Mesendoderm (in vitro differentiated cells): ENCODE results near the gene CREBBP.

ENCODE experiments used
- DNase-seq: peaks from one replicate; pipeline ENCODE4 v3.0.0; 2013
- H2AK5ac ChIP-seq: 2 replicates; pipeline ENCODE4 v1.6.1; 2013; ENCODE audit warnings: low read length, inconsistent platforms
- H2BK120ac ChIP-seq: 2 replicates; pipeline ENCODE4 v1.6.1; 2013; ENCODE audit warnings: low read depth, mild to moderate bottlenecking, low read length, moderate library complexity, mixed read lengths
- H2BK15ac ChIP-seq: replicated peaks from 2 replicates; pipeline ENCODE4 v1.6.1; 2013; ENCODE audit warnings: low read depth, mild to moderate bottlenecking, moderate library complexity
- H2BK5ac ChIP-seq: 2 replicates; pipeline ENCODE4 v1.6.1; 2013; ENCODE audit warnings: low read length, inconsistent platforms
- H3K18ac ChIP-seq: 2 replicates; pipeline ENCODE4 v1.6.1; 2013; ENCODE audit warnings: mild to moderate bottlenecking, low read length, mixed read lengths
- H3K23ac ChIP-seq: one replicate; pipeline ENCODE4 v1.6.1; 2013; ENCODE audit warnings: low read length
- H3K27ac ChIP-seq: 2 replicates; pipeline ENCODE4 v1.5.1; 2013; ENCODE audit warnings: low read depth, mild to moderate bottlenecking, inconsistent platforms, low read length, moderate library complexity
- H3K27me3 ChIP-seq: 2 replicates; pipeline ENCODE4 v1.6.1; 2013; ENCODE audit warnings: low read length, control low read depth, mild to moderate bottlenecking, inconsistent platforms; ENCODE audit not compliant: insufficient read depth, poor library complexity
- H3K36me3 ChIP-seq: 2 replicates; pipeline ENCODE4 v1.6.1; 2013; ENCODE audit warnings: low read length, inconsistent platforms; ENCODE audit not compliant: control insufficient read depth, insufficient read depth
- H3K4ac ChIP-seq: one replicate; pipeline ENCODE4 v1.6.1; 2013; ENCODE audit warnings: low read depth, mild to moderate bottlenecking, low read length, moderate library complexity
- H3K4me1 ChIP-seq: 2 replicates; pipeline ENCODE4 v1.6.1; 2013; ENCODE audit warnings: low read depth, low read length, inconsistent platforms; ENCODE audit not compliant: control insufficient read depth
- H3K4me2 ChIP-seq: 2 replicates; pipeline ENCODE4 v1.6.1; 2013; ENCODE audit warnings: low read length
- H3K4me3 ChIP-seq: 2 replicates; pipeline ENCODE4 v1.5.1; 2013; ENCODE audit warnings: mild to moderate bottlenecking, low read length
- H3K56ac ChIP-seq: one replicate; pipeline ENCODE4 v1.6.1; 2013; ENCODE audit warnings: low read length
- H3K79me1 ChIP-seq: 2 replicates; pipeline ENCODE4 v1.6.1; 2013; ENCODE audit warnings: low read length, inconsistent platforms
- H3K79me2 ChIP-seq: 2 replicates; pipeline ENCODE4 v1.6.1; 2013; ENCODE audit warnings: mild to moderate bottlenecking, low read length; ENCODE audit not compliant: control insufficient read depth, insufficient read depth
- H3K9ac ChIP-seq: 2 replicates; pipeline ENCODE4 v1.6.1; 2013; ENCODE audit warnings: low read length, inconsistent platforms
- H4K5ac ChIP-seq: one replicate; pipeline ENCODE4 v1.6.1; 2013; ENCODE audit warnings: low read length
- H4K8ac ChIP-seq: one replicate; pipeline ENCODE4 v1.6.1; 2013; ENCODE audit warnings: low read depth, mild to moderate bottlenecking, control low read depth, low read length, moderate library complexity
- WGBS: extraction: QIAGEN DNeasy Blood & Tissue Kit; methylation state at CpG from one replicate; pipeline ENCODE4 v1.1.7; 2013; ENCODE audit warnings: low lambda C conversion rate, missing lambda C conversion rate; ENCODE audit not compliant: insufficient coverage; ENCODE audit errors: extremely low coverage; 5-methylcytosine and 5-hydroxymethylcytosine counted together

Gene CREBBP

GRCh38 chr16:3819746-3820724 lies 60.5 kb downstream of the CREBBP start:
- Histone ChIP-seq H2BK15ac (no peak overlapping the region), H3K23ac (no peak overlapping the region), H3K27ac (no peak overlapping the region), H3K4me1 (peaks cover 2% of the 10 kb centered on the region), H2BK120ac (no peak overlapping the region), H4K5ac (no peak overlapping the region), H3K9ac (no peak overlapping the region), H4K8ac (no peak overlapping the region), H3K79me2 (peaks cover 83% of the 10 kb centered on the region), H2BK5ac (no peak overlapping the region), H3K4ac (no peak overlapping the region), H3K36me3 (no peaks in the 10 kb centered on the region), H3K18ac (no peak overlapping the region), H3K4me2 (no peak overlapping the region), H2AK5ac (no peak overlapping the region), H3K27me3 (no peaks in the 10 kb centered on the region), H3K79me1 (peaks cover 57% of the 10 kb centered on the region), H3K4me3 (no peak overlapping the region), H3K56ac (no peak overlapping the region)
- WGBS = no CpG with 5 or more reads among the region's 8 CpGs
- no peak for DNase-seq

GRCh38 chr16:3819175-3819527 lies 61.4 kb downstream of the CREBBP start:
- Histone ChIP-seq H3K4ac (no peak overlapping the region), H3K9ac (no peak overlapping the region), H3K27me3 (no peaks in the 10 kb centered on the region), H3K4me2 (no peak overlapping the region), H3K27ac (no peak overlapping the region), H2BK5ac (no peak overlapping the region), H2AK5ac (no peak overlapping the region), H4K5ac (no peak overlapping the region), H3K18ac (no peak overlapping the region), H3K79me2 (peaks cover 85% of the 10 kb centered on the region), H3K36me3 (no peaks in the 10 kb centered on the region), H2BK15ac (no peak overlapping the region), H3K4me3 (no peak overlapping the region), H3K79me1 (peaks cover 56% of the 10 kb centered on the region), H3K56ac (no peak overlapping the region), H3K23ac (no peak overlapping the region), H4K8ac (no peak overlapping the region), H3K4me1 (peaks cover 2% of the 10 kb centered on the region), H2BK120ac (no peak overlapping the region)
- no CpG with 5 or more reads among the region's 6 CpGs for WGBS
- no peak for DNase-seq

DNA sequence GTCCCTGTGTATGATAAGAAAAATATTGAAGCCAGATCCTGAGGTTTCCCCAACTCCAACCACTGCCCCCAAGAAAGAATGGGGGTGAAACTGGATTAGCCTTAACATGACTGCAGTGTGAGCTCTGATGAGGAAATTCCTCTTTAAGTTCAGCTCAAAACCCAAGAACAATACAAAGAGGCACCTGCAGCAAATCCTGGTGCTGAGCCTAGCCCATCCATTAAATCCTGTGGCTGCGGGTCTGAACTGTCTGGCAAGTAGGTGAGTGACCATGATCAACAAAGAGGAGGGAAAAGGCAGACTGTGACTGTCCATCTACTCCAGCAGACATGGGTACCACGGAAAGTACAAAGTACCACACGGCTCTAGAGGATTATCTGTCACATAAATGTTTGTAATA lies 64.2 kb downstream of the CREBBP start:
- WGBS = no CpG with 5 or more reads among the region's 3 CpGs

DNA sequence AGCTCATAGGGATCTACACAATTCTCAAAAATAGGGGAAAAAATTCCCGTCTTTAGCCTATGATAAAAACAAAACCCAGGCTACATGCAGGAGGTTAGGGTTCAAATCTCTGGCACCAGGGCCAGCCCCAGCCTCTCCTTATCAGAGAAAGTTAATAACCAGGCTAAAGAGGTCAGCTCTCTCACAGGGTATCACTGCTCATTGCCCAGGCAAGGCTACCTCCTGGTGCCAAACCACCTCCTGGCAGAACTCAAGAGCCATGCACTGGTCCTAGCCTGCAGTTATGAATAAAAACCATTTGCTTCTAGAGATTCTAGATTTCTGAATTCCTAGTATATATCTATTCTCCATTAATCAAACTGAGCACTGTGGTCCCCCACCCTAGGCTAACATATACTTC lies 65.8 kb downstream of the CREBBP start:
- H3K56ac ChIP-seq = no peak overlapping the region
- H2BK120ac ChIP-seq = no peak overlapping the region
- H2AK5ac ChIP-seq = no peak overlapping the region
- H3K4me1 ChIP-seq = peaks cover 2% of the 10 kb centered on the region
- H3K36me3 ChIP-seq = no peaks in the 10 kb centered on the region
- H3K18ac ChIP-seq = no peak overlapping the region
- no peak overlapping the region for H2BK15ac ChIP-seq
- peaks cover 47% of the 10 kb centered on the region for H3K79me1 ChIP-seq
- DNase-seq = no peak
- H4K5ac ChIP-seq = no peak overlapping the region
- H3K27me3 ChIP-seq = no peaks in the 10 kb centered on the region
- H3K4ac ChIP-seq = no peak overlapping the region
- peaks cover 77% of the 10 kb centered on the region for H3K79me2 ChIP-seq
- H2BK5ac ChIP-seq = no peak overlapping the region
- no peak overlapping the region for H3K4me3 ChIP-seq
- no peak overlapping the region for H3K23ac ChIP-seq
- no CpG with 5 or more reads among the region's 1 CpG for WGBS
- no peak overlapping the region for H3K4me2 ChIP-seq
- no peak overlapping the region for H3K9ac ChIP-seq
- H4K8ac ChIP-seq = no peak overlapping the region
- H3K27ac ChIP-seq = no peak overlapping the region

More for the DNA sequence above, 64.2 kb downstream of the CREBBP start:
- no peak overlapping the region for H3K27ac ChIP-seq
- no peak overlapping the region for H3K56ac ChIP-seq
- no peak overlapping the region for H3K9ac ChIP-seq
- DNase-seq = no peak
- no peak overlapping the region for H4K8ac ChIP-seq
- no peak overlapping the region for H3K23ac ChIP-seq
- H3K4me2 ChIP-seq = no peak overlapping the region
- no peak overlapping the region for H3K4ac ChIP-seq
- no peak overlapping the region for H2BK120ac ChIP-seq
- peaks cover 2% of the 10 kb centered on the region for H3K4me1 ChIP-seq
- no peaks in the 10 kb centered on the region for H3K27me3 ChIP-seq
- H3K79me2 ChIP-seq = peaks cover 81% of the 10 kb centered on the region
- no peak overlapping the region for H2BK5ac ChIP-seq
- no peak overlapping the region for H4K5ac ChIP-seq
- H3K36me3 ChIP-seq = no peaks in the 10 kb centered on the region
- H3K18ac ChIP-seq = no peak overlapping the region
- no peak overlapping the region for H2AK5ac ChIP-seq
- H2BK15ac ChIP-seq = no peak overlapping the region
- peaks cover 46% of the 10 kb centered on the region for H3K79me1 ChIP-seq
- H3K4me3 ChIP-seq = no peak overlapping the region

DNA sequence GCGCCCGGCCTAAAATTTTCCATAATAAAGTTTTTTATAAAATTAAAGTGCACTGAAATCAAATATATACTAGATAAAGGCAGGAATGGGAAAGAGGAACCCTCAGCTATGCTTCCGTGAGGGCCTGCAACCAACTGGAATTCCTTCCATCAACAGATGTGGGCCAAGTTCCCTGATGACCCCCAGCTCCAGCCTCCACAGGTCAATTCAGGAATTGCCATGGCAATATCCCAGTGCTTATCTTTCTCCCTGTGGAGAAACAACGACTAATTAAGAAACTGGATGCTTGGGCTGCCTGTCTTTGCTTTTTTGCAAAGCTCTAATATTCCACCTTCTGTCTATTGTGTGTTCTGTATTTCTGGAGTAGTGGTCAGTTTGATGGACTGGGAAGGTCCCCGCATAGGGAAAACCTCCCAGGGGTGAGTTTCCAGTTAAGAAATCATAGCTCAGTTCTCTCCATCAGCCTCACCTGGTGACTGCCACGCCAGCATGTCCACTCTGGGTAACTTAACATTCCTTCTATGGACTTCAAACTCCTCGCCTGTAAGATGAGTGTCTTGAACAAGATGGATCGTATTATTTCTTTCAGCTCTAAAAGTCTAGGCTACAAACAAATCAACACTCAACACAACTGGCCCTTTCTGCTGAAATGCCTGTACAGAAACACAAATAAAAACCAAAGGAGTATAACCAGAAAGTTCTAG lies 67.9 kb downstream of the CREBBP start:
- no peak overlapping the region for H3K27ac ChIP-seq
- H4K8ac ChIP-seq = no peak overlapping the region
- H3K4me3 ChIP-seq = no peak overlapping the region
- no peak overlapping the region for H2BK5ac ChIP-seq
- DNase-seq = peak; percentile 79
- no peak overlapping the region for H3K9ac ChIP-seq
- no peaks in the 10 kb centered on the region for H3K27me3 ChIP-seq
- H3K56ac ChIP-seq = no peak overlapping the region
- H2BK15ac ChIP-seq = no peak overlapping the region
- no peak overlapping the region for H2BK120ac ChIP-seq
- H2AK5ac ChIP-seq = no peak overlapping the region
- no peak overlapping the region for H3K18ac ChIP-seq
- no peaks in the 10 kb centered on the region for H3K36me3 ChIP-seq
- no peak overlapping the region for H4K5ac ChIP-seq
- H3K4ac ChIP-seq = no peak overlapping the region
- H3K79me2 ChIP-seq = peaks cover 69% of the 10 kb centered on the region
- WGBS = no CpG with 5 or more reads among the region's 8 CpGs
- no peaks in the 10 kb centered on the region for H3K4me1 ChIP-seq
- H3K23ac ChIP-seq = no peak overlapping the region
- peaks cover 42% of the 10 kb centered on the region for H3K79me1 ChIP-seq
- no peak overlapping the region for H3K4me2 ChIP-seq
